ENCODE results near the gene CEP85L.
A peak's percentile ranks its signal among the peaks of the same experiment; 100 is the strongest.

Gene CEP85L

GRCh38 chr6:118536478-118536877 lies 114.9 kb downstream of the CEP85L start:
- Histone ChIP-seq H3K9me3 (ENCODE audit: control insufficient read depth, low read length) (peaks cover under 1% of the 10 kb centered on the region), H3K27ac (ENCODE audit: low read depth, low read length, severe bottlenecking) (peak overlapping the region; percentile 11), H3K4me1 (ENCODE audit: control insufficient read depth, insufficient read depth, low read length, poor library complexity, severe bottlenecking) (peaks cover 6% of the 10 kb centered on the region), H3K4me3 (ENCODE audit: extremely low read depth, insufficient read depth, low read length, poor library complexity, severe bottlenecking) (no peak overlapping the region), H3K36me3 (ENCODE audit: control insufficient read depth, insufficient read depth, low read length) (no peaks in the 10 kb centered on the region)
- WGBS, 2 experiments (ENCODE audit: insufficient coverage in 2 of 2), result 56% methylated on average over 1 of the region's 2 CpGs; no CpG with 5 or more reads in 1 of the 2 experiments

GRCh38 chr6:118535176-118535844 lies 116.1 kb downstream of the CEP85L start:
- no peak overlapping the region for H3K4me3 ChIP-seq (ENCODE audit: extremely low read depth, insufficient read depth, low read length, poor library complexity, severe bottlenecking)
- H3K9me3 ChIP-seq (ENCODE audit: control insufficient read depth, low read length), result peaks cover 8% of the 10 kb centered on the region
- 100% methylated on average over 1 to 2 of the region's 6 CpGs for WGBS, 2 experiments (ENCODE audit: insufficient coverage in 2 of 2)
- no peaks in the 10 kb centered on the region for H3K36me3 ChIP-seq (ENCODE audit: control insufficient read depth, insufficient read depth, low read length)
- H3K27ac ChIP-seq (ENCODE audit: low read depth, low read length, severe bottlenecking), result no peak overlapping the region
- H3K4me1 ChIP-seq (ENCODE audit: control insufficient read depth, insufficient read depth, low read length, poor library complexity, severe bottlenecking), result peaks cover 6% of the 10 kb centered on the region

DNA sequence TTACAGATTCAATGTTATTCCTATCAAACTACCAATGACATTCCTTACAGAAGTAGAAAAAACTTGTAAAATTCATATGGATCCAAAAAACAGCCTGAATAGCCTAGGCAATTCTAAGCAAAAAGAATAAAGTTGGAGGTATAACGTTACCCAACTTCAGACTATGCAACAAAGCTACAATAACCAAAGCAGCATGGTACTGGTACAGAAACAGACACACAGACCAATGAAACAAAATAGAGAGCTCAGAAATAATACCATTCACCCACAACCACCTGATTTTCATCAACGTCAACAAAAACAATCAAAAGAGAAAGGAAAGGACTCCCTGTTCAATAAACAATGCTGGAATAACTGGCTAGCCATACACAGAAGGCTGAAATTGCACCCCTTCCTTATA lies 120.4 kb downstream of the CEP85L start:
- Histone ChIP-seq H3K4me1 (ENCODE audit: control insufficient read depth, insufficient read depth, low read length, poor library complexity, severe bottlenecking) (no peaks in the 10 kb centered on the region), H3K9me3 (ENCODE audit: control insufficient read depth, low read length) (peaks cover 8% of the 10 kb centered on the region), H3K36me3 (ENCODE audit: control insufficient read depth, insufficient read depth, low read length) (no peaks in the 10 kb centered on the region), H3K27ac (ENCODE audit: low read depth, low read length, severe bottlenecking) (no peak overlapping the region), H3K4me3 (ENCODE audit: extremely low read depth, insufficient read depth, low read length, poor library complexity, severe bottlenecking) (no peak overlapping the region)
- WGBS, 2 experiments (ENCODE audit: insufficient coverage in 2 of 2), result 90% methylated on average over 1 of the region's 2 CpGs; no CpG with 5 or more reads in 1 of the 2 experiments

- Histone ChIP-seq H3K36me3 (ENCODE audit: control insufficient read depth, insufficient read depth, low read length) (no peaks in the 10 kb centered on the region), H3K4me3 (ENCODE audit: extremely low read depth, insufficient read depth, low read length, poor library complexity, severe bottlenecking) (no peak overlapping the region), H3K4me1 (ENCODE audit: control insufficient read depth, insufficient read depth, low read length, poor library complexity, severe bottlenecking) (no peaks in the 10 kb centered on the region), H3K9me3 (ENCODE audit: control insufficient read depth, low read length) (peaks cover 8% of the 10 kb centered on the region), H3K27ac (ENCODE audit: low read depth, low read length, severe bottlenecking) (no peak overlapping the region)
- no CpG with 5 or more reads among the region's 2 CpGs for WGBS, 2 experiments (ENCODE audit: insufficient coverage in 2 of 2)
Measured at GRCh38 chr6:118529756-118530155, 121.6 kb downstream of the CEP85L start.

GRCh38 chr6:118528129-118528528 lies 123.3 kb downstream of the CEP85L start:
- Histone ChIP-seq H3K4me1 (ENCODE audit: control insufficient read depth, insufficient read depth, low read length, poor library complexity, severe bottlenecking) (no peaks in the 10 kb centered on the region), H3K36me3 (ENCODE audit: control insufficient read depth, insufficient read depth, low read length) (peaks cover 3% of the 10 kb centered on the region), H3K27ac (ENCODE audit: low read depth, low read length, severe bottlenecking) (no peak overlapping the region), H3K4me3 (ENCODE audit: extremely low read depth, insufficient read depth, low read length, poor library complexity, severe bottlenecking) (no peak overlapping the region), H3K9me3 (ENCODE audit: control insufficient read depth, low read length) (peaks cover 8% of the 10 kb centered on the region)
- WGBS, 2 experiments (ENCODE audit: insufficient coverage in 2 of 2), result no CpG with 5 or more reads among the region's 1 CpG

DNA sequence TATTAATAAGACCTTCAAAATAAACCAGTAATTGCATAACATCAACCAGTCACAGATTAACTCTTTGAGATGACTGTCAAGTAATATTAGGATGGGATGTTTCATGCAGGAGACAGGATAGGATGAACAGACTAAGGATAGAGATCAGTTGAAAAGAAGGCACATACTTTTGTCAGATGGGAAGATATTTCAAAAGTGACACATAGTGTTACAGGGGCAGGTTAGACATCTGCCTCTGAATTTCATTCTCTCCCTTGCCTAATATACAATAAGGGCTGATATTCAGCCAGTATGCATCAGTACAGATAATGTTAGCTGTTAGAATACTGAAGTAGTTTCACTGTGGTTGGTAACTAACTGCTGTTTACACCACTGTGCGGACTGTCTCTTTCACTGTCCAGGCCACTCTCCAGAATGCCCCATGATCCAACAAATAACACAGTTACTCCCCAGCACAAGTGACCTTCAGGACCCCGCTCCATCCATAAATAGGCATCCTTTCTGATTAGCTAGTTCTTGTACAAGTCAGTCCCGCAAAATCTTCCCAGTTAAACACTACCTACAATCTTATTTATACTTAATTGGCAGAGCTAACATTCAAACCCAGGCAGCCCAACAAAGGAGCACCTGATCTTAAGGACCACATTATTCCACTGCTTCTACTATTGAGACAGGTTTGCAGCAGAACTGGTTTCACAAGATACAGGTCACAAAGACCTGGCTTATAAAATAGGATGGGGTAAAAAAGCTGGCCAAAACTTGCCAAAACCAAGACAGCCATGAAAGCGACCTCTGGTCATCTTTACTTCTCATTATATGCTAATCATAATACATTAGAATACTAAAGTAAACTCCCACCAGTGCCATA lies 125.2 kb downstream of the CEP85L start:
- H3K27ac ChIP-seq (ENCODE audit: low read depth, low read length, severe bottlenecking), result no peak overlapping the region
- 96 to 100% methylated on average over 3 to 4 of the region's 4 CpGs for WGBS, 2 experiments (ENCODE audit: insufficient coverage in 2 of 2)
- no peaks in the 10 kb centered on the region for H3K4me1 ChIP-seq (ENCODE audit: control insufficient read depth, insufficient read depth, low read length, poor library complexity, severe bottlenecking)
- H3K36me3 ChIP-seq (ENCODE audit: control insufficient read depth, insufficient read depth, low read length), result peaks cover 12% of the 10 kb centered on the region
- no peak overlapping the region for H3K4me3 ChIP-seq (ENCODE audit: extremely low read depth, insufficient read depth, low read length, poor library complexity, severe bottlenecking)
- peaks cover 4% of the 10 kb centered on the region for H3K9me3 ChIP-seq (ENCODE audit: control insufficient read depth, low read length)

GRCh38 chr6:118524686-118525085 lies 126.7 kb downstream of the CEP85L start:
- Histone ChIP-seq H3K27ac (ENCODE audit: low read depth, low read length, severe bottlenecking) (no peak overlapping the region), H3K4me1 (ENCODE audit: control insufficient read depth, insufficient read depth, low read length, poor library complexity, severe bottlenecking) (no peaks in the 10 kb centered on the region), H3K4me3 (ENCODE audit: extremely low read depth, insufficient read depth, low read length, poor library complexity, severe bottlenecking) (no peak overlapping the region), H3K36me3 (ENCODE audit: control insufficient read depth, insufficient read depth, low read length) (peaks cover 12% of the 10 kb centered on the region), H3K9me3 (ENCODE audit: control insufficient read depth, low read length) (no peaks in the 10 kb centered on the region)
- 88 to 90% methylated on average over 2 of the region's 2 CpGs for WGBS, 2 experiments (ENCODE audit: insufficient coverage in 2 of 2)

DNA sequence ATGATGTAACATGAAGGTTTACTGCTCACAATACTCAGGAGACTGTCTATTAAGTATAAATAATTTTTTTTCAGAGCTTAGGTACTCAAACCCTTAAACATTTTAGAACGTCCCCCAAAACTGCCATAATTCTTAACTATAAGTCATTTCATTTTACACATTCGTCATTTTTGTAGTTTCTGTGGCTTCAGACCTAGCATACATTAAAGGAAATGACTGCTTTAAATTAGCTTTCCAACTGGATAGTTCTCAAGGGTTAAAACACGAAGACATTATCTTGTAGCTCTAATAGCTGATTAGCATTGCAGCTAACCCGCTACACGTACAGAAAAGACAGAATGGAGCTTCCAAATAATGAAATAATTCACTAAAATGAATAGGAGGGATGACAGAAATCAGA lies 128.2 kb downstream of the CEP85L start:
- H3K36me3 ChIP-seq (ENCODE audit: control insufficient read depth, insufficient read depth, low read length), result peaks cover 12% of the 10 kb centered on the region
- H3K27ac ChIP-seq (ENCODE audit: low read depth, low read length, severe bottlenecking), result no peak overlapping the region
- WGBS, 2 experiments (ENCODE audit: insufficient coverage in 2 of 2), result 92 to 100% methylated on average over 1 to 2 of the region's 5 CpGs
- no peak overlapping the region for H3K4me3 ChIP-seq (ENCODE audit: extremely low read depth, insufficient read depth, low read length, poor library complexity, severe bottlenecking)
- no peaks in the 10 kb centered on the region for H3K4me1 ChIP-seq (ENCODE audit: control insufficient read depth, insufficient read depth, low read length, poor library complexity, severe bottlenecking)
- no peaks in the 10 kb centered on the region for H3K9me3 ChIP-seq (ENCODE audit: control insufficient read depth, low read length)

- Histone ChIP-seq H3K4me1 (ENCODE audit: control insufficient read depth, insufficient read depth, low read length, poor library complexity, severe bottlenecking) (no peaks in the 10 kb centered on the region), H3K9me3 (ENCODE audit: control insufficient read depth, low read length) (no peaks in the 10 kb centered on the region), H3K27ac (ENCODE audit: low read depth, low read length, severe bottlenecking) (no peak overlapping the region), H3K36me3 (ENCODE audit: control insufficient read depth, insufficient read depth, low read length) (peaks cover 12% of the 10 kb centered on the region), H3K4me3 (ENCODE audit: extremely low read depth, insufficient read depth, low read length, poor library complexity, severe bottlenecking) (no peak overlapping the region)
- 88 to 100% methylated on average over 2 of the region's 4 CpGs for WGBS, 2 experiments (ENCODE audit: insufficient coverage in 2 of 2)
Measured at GRCh38 chr6:118522422-118522821, 129.0 kb downstream of the CEP85L start.

GRCh38 chr6:118514689-118515088 lies 136.7 kb downstream of the CEP85L start:
- WGBS, 2 experiments (ENCODE audit: insufficient coverage in 2 of 2), result 95 to 100% methylated on average over 2 of the region's 3 CpGs
- H3K4me3 ChIP-seq (ENCODE audit: extremely low read depth, insufficient read depth, low read length, poor library complexity, severe bottlenecking), result no peak overlapping the region
- H3K36me3 ChIP-seq (ENCODE audit: control insufficient read depth, insufficient read depth, low read length), result no peaks in the 10 kb centered on the region
- no peaks in the 10 kb centered on the region for H3K4me1 ChIP-seq (ENCODE audit: control insufficient read depth, insufficient read depth, low read length, poor library complexity, severe bottlenecking)
- H3K27ac ChIP-seq (ENCODE audit: low read depth, low read length, severe bottlenecking), result no peak overlapping the region
- no peaks in the 10 kb centered on the region for H3K9me3 ChIP-seq (ENCODE audit: control insufficient read depth, low read length)

Measured in mesodermal cell (in vitro differentiated cells).